ENCODE results near the gene ZNF205.

The ZNF205 gene

DNA sequence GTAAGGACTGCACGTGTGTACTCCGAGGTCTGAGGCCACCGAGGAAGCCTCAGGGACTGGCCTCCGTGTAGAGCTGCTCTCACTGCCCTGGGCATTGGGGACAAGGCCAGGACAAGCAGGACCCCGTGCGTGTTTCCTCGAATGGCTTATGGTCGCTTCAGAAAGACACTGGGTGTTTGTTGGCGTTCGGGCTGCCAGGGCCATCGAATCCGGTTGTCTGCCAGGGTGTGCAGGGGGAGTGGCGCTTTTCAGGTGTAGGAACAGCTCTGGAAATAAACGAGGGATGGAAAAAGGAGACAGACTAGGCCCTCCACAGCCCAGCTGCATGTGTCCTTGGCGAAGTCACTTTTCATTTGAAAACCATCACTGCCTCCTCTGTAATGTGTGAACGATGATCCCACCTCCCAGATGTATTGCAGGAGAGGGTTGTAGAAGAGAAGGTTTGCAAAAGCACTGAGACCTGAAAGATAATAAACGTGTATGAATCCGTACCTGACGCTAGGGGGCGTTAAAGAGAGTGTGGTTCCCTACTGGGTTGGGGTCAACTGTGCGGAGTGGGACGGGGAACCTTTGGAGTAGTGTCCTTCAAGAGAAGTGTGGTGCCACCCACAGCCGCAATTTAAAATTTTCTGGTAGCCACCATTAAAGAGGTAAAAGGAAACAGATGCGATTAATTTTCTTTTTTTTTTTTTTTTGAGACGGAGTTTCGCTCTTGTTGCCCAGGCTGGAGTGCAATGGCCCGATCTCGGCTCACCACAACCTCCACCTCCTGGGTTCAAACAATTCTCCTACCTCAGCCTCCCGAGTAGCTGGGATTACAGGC lies 11.2 kb upstream of the ZNF205 start:
- DNase-seq (ENCODE audit: low read depth in 1 of 2, low spot score in 1 of 2): no peak

GRCh38 chr16:3101841-3102470 lies 10.4 kb upstream of the ZNF205 start:
- no peak for DNase-seq (ENCODE audit: low read depth in 1 of 2, low spot score in 1 of 2)

DNA sequence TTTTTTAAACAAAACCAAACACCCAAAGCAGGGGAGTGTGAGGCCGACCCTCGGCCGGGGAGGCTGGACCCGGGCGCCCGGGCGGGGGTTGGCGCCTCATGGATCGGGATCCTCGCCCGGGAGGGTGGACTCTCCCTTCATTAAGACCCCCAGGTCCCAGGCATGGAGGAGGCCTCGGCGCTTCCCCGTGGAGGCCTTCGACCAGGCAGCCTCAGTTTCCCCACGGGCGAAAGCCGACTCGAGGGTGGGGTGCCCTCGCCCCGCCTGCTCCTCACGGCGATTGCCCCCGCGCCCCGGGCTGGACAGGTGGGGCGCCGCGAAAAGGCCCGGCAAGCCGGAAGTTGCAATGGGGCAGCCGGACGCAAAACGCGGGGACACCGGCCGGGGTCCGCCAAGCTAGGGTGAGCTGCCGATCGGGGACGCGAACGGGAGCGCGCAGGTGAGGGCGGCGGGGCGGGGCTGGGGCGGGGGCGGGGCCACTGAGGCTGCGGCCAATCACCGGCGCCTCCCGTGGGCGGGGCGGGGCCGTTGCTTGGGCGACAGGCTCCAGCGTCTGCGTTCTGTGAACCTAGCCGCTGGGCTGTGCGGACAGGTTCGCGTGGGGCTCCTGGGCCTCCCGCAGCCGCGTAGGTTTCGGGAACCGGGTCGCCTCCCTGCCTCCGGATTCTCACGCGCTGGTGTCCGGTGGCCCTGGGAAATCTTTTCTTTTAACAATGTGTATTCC lies 6.0 kb upstream of the ZNF205 start:
- DNase-seq (ENCODE audit: low read depth in 1 of 2, low spot score in 1 of 2): peak; percentile 82 to 87

- no peak for DNase-seq (ENCODE audit: low read depth in 1 of 2, low spot score in 1 of 2)
Measured at GRCh38 chr16:3112881-3113574, 642 bp downstream of the ZNF205 start.

- DNase-seq (ENCODE audit: low read depth in 1 of 2, low spot score in 1 of 2): no peak
Measured at GRCh38 chr16:3113765-3114479, 1.5 kb downstream of the ZNF205 start.

DNA sequence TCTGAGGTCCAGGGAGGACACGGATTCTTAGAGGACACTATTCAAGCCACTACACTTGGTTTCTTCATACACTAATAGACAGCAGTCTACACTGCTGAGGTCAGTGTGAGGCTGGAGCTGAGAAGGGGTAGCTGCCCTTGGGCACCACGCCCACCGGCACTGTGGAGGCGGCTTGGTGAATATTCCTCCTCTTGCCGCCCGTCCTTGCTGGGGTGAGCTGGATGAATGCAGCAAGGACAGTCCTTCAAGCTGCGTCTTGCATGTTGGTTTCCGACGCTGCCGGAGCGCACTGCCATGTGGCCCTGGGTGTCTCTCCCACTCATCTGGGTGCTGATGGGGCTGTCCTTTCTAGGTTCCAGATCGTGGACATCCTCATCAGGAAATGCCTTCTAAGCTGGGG lies 2.6 kb downstream of the ZNF205 start:
- DNase-seq (ENCODE audit: low read depth in 1 of 2, low spot score in 1 of 2): no peak

- no peak for DNase-seq (ENCODE audit: low read depth in 1 of 2, low spot score in 1 of 2)
Measured at GRCh38 chr16:3115561-3115960, 3.2 kb downstream of the ZNF205 start.

- no peak for DNase-seq (ENCODE audit: low read depth in 1 of 2, low spot score in 1 of 2)
Measured at GRCh38 chr16:3118204-3118790, 5.9 kb downstream of the ZNF205 start.

DNA sequence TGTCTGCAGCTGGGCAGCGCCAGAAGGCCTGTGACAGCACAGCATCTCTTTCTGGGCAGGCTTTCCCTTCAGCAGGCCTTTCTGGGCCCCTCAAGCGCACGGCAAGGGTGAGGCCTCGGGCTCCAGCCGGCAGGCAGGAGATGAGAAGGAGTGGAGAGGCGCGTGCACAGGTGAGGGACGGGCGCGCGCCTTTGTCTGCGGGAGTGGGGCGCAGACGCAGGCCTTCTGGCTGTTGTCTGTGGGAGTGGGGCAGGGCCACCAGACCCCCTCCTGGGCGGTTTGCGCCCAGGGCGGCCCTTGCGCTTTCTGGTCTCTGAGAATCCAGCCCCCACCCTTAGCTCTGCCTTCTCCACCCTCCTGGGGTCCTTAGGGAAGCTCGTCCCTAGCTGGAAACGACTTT lies 6.5 kb downstream of the ZNF205 start:
- DNase-seq (ENCODE audit: low read depth in 1 of 2, low spot score in 1 of 2): no peak

DNA sequence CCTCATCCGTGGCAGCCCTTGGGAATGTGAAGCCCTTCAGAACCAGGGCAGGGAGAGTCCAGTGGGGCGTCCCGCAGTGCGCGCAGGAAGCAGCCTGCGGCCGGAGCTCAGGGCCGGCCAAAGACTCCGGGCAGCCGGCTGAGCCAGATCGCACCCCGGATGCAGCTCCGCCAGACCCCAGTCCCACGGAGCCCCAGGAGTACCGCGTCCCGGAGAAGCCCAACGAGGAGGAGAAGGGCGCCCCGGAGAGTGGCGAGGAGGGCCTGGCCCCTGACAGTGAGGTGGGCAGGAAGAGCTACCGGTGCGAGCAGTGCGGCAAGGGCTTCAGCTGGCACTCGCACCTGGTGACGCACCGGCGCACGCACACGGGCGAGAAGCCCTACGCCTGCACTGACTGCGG lies 6.9 kb downstream of the ZNF205 start:
- no peak for DNase-seq (ENCODE audit: low read depth in 1 of 2, low spot score in 1 of 2)

DNA sequence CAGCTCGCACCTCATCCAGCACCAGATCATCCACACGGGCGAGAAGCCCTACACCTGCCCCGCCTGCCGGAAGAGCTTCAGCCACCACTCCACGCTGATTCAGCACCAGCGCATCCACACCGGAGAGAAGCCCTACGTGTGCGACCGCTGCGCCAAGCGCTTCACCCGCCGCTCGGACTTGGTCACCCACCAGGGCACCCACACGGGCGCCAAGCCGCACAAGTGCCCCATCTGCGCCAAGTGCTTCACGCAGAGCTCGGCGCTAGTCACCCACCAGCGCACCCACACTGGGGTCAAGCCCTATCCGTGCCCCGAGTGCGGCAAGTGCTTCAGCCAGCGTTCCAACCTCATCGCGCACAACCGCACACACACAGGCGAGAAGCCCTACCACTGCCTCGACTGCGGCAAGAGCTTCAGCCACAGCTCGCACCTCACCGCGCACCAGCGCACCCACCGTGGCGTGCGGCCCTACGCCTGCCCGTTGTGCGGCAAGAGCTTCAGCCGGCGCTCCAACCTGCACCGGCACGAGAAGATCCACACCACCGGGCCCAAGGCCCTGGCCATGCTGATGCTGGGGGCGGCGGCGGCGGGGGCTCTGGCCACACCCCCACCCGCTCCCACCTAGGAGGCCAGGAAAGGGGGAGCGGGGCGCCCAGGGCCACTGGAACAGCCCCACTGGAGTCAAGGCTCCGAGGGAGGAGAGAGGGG lies 7.5 kb downstream of the ZNF205 start:
- no peak for DNase-seq (ENCODE audit: low read depth in 1 of 2, low spot score in 1 of 2)

- DNase-seq (ENCODE audit: low read depth in 1 of 2, low spot score in 1 of 2): no peak
Measured at GRCh38 chr16:3120435-3120834, 8.0 kb downstream of the ZNF205 start.

DNA sequence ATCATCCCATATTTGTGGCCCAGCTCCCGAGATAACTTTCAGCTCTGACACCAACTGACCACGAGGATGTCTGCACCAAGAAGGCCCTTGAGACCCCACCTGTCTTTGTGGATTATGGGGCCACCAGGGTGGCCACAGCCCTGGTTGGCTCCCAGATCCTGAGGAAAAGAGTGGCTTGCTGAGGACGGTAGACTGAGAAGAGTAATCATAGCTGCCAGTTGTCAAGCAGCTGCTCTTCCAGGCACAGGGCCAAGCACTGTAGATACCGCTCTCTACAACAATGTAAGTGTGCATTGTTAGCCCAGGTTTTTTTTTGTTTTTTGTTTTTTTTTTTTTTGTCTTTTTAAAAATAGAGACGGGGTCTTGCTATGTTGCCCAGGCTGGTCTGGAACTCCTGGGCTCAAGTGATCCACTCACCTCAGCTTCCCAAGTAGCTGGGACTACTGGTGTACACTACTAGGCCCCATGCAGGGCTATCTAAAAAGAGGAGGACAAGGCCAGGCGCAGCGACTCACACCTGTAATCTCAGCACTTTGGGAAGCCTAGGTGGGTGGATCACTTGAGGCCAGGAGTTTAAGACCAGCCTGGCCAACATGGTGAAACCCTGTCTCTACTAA lies 9.6 kb downstream of the ZNF205 start:
- DNase-seq (ENCODE audit: low read depth in 1 of 2, low spot score in 1 of 2): no peak

DNA sequence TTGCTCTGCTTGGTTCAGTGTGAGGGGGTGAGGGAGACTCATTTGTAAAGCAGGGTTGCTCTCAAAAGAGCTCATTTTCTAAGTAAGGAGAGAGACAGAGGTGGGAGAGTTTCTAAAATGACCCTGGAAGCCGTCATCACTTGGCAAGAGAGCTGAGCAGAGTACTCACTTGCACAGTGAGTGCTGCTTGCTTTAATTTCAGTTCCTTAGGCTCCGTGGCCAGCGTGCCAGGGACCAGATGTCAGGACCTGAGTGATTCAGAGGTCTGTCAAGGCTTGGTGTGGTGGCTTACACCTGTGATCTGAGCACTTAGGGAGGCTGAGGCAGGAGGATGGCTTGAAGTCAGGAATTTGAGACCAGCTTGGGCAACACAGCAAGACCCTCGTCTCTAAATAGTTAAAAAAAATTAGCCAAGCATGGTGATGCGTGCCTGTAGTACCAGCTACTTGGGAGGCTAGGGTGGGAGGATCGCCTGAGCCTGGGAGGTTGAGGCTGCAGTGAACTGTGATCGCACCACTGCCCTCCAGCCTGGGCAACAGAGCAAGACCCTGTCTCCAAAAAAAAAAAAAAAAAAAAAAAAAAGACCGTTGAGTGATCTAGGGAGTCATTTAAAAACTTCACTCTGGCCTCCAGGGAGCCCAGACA lies 10.7 kb downstream of the ZNF205 start:
- no peak for DNase-seq (ENCODE audit: low read depth in 1 of 2, low spot score in 1 of 2)

- peak; percentile 92 to 95 for DNase-seq (ENCODE audit: low read depth in 1 of 2, low spot score in 1 of 2)
Measured at GRCh38 chr16:3123986-3124886, 11.8 kb downstream of the ZNF205 start.

GRCh38 chr16:3127745-3128144 lies 15.4 kb downstream of the ZNF205 start:
- no peak for DNase-seq (ENCODE audit: low read depth in 1 of 2, low spot score in 1 of 2)

- DNase-seq (ENCODE audit: low read depth in 1 of 2, low spot score in 1 of 2): peak in 1 of 2 donors; percentile 65
Measured at GRCh38 chr16:3129137-3130131, 17.0 kb downstream of the ZNF205 start.

Measured in stimulated activated CD4-positive, alpha-beta T cell treated with anti-CD3 and anti-CD28 coated beads, Interleukin-15, amount 100 ng/mL, for 1 hour (primary cell).